SK-N-MC (cell line): ENCODE results near the gene SH2D1B.

Experiments
- EZH2 ChIP-seq: fragments of 200-600 bp; sonication (generic); IDR thresholded peaks from one replicate; pipeline ENCODE4 v1.6.1; 2017; ENCODE audit warnings: antibody characterized with exemption
- FOXP2 ChIP-seq: optimal IDR thresholded peaks from 2 replicates; pipeline ENCODE3; 2011; ENCODE audit warnings: mild to moderate bottlenecking, moderate library complexity; ENCODE audit not compliant: insufficient read depth; ENCODE audit errors: extremely low read length, control extremely low read depth
- POLR2AphosphoS5 ChIP-seq: IDR thresholded peaks from 2 replicates; pipeline ENCODE4 v1.6.1; 2012; ENCODE audit warnings: mild to moderate bottlenecking, low read depth, low read length, borderline replicate concordance

DNA sequence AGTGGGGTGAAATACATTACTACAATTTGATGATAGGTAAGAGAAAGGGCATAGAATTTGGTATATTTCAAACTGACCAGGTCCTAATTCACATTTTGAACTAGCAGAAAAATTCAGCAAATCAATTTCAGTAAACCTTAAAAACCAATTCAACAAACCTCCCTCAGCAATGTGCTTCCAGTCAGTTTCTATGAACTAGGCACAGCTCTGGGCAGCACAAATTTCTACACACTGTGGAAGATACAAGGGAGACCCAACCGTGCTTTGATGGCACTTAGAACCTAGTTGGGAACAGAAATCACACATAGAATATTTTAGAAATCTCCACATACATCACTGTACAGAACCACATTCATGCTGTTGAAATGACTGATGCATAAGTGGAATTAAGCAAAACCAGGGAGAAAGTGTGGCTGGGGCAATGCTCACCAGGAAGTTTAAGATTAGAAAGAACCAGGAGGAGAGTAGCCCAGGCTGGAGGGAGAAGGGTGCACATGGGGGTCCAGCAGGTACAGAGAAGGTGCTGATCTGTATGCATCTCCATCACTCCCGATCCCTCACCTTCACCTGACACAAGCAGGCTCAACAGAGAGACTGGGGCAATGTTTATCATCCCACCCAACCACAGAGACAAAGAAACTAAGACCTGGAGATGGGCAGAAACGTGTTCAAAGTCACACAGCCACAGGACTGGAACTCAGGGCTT is 15.6 kb downstream of the SH2D1B start:
- TF ChIP-seq POLR2AphosphoS5 (no peak), EZH2 (no peak), FOXP2 (no peak)
